Type B pancreatic cell (in vitro differentiated cells): ENCODE results near the gene PLEKHG4B. TPM values are rescaled to one million over a fixed set of nuclear protein-coding genes. Genes with fewer than 3 reads are reported as not detected.
"Not testable (repeated sequence)": the region's sequence is repeated elsewhere in the genome, so short reads cannot be mapped to it uniquely, and the experiment has no call there.

Experiments
- DNase-seq: peaks from one replicate; pipeline ENCODE4 v3.0.0; 2021; ENCODE audit warnings: mixed read lengths; ENCODE audit not compliant: unreplicated experiment; ENCODE audit errors: extremely low spot score
- H3K27ac Mint-ChIP-seq: 2 replicates; pipeline ENCODE4 v1.8.0; 2021; ENCODE audit warnings: mild to moderate bottlenecking, mixed read lengths
- H3K27me3 Mint-ChIP-seq: 2 replicates; pipeline ENCODE4 v1.8.0; 2021; ENCODE audit warnings: mixed read lengths
- H3K36me3 Mint-ChIP-seq: 2 replicates; pipeline ENCODE4 v1.8.0; 2021; ENCODE audit warnings: mixed read lengths
- H3K4me1 Mint-ChIP-seq: one replicate; pipeline ENCODE4 v1.8.0; 2021; ENCODE audit warnings: mixed read lengths; ENCODE audit not compliant: unreplicated experiment
- H3K4me3 Mint-ChIP-seq: 2 replicates; pipeline ENCODE4 v1.8.0; 2021; ENCODE audit warnings: mild to moderate bottlenecking, mixed read lengths
- H3K9me3 Mint-ChIP-seq: 2 replicates; pipeline ENCODE4 v1.8.0; 2021; ENCODE audit warnings: mixed read lengths
- total RNA-seq: library from RNA; stranded (reverse); gene quantifications from 2 replicates; pipeline ENCODE4 v1.2.1, GENCODE V29; 2021; ENCODE audit warnings: low replicate concordance
- TF ChIP-seq, protein P1 (sequence below): fragments of 200-600 bp; sonication (generic); conservative IDR thresholded peaks from 2 replicates; pipeline ENCODE4 v1.5.0; 2021; ENCODE audit warnings: antibody characterized with exemption, mild to moderate bottlenecking

PLEKHG4B gene
- total RNA-seq, 1 donor from 2014 or later: 32.8 TPM

- peak overlapping the region; percentile 89 for H3K27ac Mint-ChIP-seq
- DNase-seq: no peak
- H3K36me3 Mint-ChIP-seq: peaks cover 17% of the 10 kb centered on the region
- TF ChIP-seq, protein P1, sequence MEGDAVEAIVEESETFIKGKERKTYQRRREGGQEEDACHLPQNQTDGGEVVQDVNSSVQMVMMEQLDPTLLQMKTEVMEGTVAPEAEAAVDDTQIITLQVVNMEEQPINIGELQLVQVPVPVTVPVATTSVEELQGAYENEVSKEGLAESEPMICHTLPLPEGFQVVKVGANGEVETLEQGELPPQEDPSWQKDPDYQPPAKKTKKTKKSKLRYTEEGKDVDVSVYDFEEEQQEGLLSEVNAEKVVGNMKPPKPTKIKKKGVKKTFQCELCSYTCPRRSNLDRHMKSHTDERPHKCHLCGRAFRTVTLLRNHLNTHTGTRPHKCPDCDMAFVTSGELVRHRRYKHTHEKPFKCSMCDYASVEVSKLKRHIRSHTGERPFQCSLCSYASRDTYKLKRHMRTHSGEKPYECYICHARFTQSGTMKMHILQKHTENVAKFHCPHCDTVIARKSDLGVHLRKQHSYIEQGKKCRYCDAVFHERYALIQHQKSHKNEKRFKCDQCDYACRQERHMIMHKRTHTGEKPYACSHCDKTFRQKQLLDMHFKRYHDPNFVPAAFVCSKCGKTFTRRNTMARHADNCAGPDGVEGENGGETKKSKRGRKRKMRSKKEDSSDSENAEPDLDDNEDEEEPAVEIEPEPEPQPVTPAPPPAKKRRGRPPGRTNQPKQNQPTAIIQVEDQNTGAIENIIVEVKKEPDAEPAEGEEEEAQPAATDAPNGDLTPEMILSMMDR: no peak
- no peaks in the 10 kb centered on the region for H3K9me3 Mint-ChIP-seq
- peaks cover 3% of the 10 kb centered on the region for H3K27me3 Mint-ChIP-seq
- H3K4me3 Mint-ChIP-seq: peak overlapping the region; percentile 70
- H3K4me1 Mint-ChIP-seq: peaks cover 10% of the 10 kb centered on the region
Observed at GRCh38 chr5:96976-97660, 5.2 kb downstream of the PLEKHG4B start.

DNA sequence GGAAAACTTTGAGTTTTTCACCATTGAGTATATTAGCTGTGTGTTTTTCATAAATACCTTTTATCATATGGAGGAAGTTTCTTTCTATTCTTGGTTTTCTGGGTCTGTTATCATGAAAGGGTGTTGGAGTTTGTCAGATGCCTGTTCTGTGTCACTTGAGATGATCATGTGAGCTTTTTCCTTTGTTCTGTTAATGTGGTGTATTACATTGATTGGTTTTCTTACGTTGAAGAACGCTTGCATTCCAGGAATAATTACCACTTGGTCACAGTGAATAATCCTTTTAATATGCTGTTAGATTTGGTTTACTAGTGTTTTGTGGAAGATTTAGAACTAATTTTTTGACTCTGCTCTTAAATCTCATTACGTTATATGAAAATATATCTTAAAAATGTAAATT is 7.8 kb downstream of the PLEKHG4B start:
- Mint-ChIP-seq H3K27ac (peak overlapping the region; percentile 14), H3K9me3 (no peaks in the 10 kb centered on the region), H3K36me3 (peaks cover 17% of the 10 kb centered on the region), H3K27me3 (no peaks in the 10 kb centered on the region), H3K4me3 (no peak overlapping the region), H3K4me1 (peaks cover 10% of the 10 kb centered on the region)
- TF ChIP-seq, protein P1: no peak
- no peak for DNase-seq

DNA sequence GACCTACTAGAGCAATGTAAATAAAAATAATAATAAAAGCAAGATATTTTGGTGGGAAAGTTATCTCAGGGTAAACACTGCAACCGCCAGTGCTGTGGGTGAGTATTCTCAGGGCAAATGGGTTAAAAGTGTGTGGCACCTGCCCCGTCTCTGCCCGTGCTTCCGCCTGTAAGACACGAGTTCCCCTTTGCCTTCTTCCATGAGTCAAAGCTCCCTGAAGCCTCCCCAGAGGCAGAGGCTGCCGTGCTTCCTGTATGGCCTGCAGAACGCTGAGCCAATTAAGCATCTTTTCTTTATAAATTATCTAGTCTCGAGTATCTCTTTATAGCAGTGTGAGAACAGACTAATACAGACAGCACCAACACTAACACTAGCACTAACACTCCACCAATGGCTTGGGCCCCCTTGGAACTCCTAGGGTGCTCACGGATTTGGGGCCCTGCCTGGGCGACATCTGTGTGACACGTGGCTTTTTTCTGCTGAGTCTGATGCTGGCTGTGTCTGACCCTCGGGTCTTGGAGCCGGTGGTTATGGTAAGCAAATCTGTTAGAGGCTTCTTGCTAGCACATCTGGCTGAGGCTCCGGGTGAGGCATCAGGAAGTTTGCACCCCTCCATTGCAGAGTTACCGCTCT is 10.6 kb downstream of the PLEKHG4B start:
- peaks cover 15% of the 10 kb centered on the region for H3K4me1 Mint-ChIP-seq
- no peaks in the 10 kb centered on the region for H3K27me3 Mint-ChIP-seq
- no peak overlapping the region for H3K27ac Mint-ChIP-seq

GRCh38 chr5:104106-104505 is 12.1 kb downstream of the PLEKHG4B start:
- peaks cover 15% of the 10 kb centered on the region for H3K4me1 Mint-ChIP-seq
- H3K4me3 Mint-ChIP-seq, H3K9me3 Mint-ChIP-seq, H3K27ac Mint-ChIP-seq, H3K27me3 Mint-ChIP-seq, DNase-seq, H3K36me3 Mint-ChIP-seq: not testable (repeated sequence)

More for the DNA sequence above, 10.6 kb downstream of the PLEKHG4B start:
- no peak overlapping the region for H3K4me3 Mint-ChIP-seq
- H3K9me3 Mint-ChIP-seq: no peaks in the 10 kb centered on the region
- DNase-seq: no peak
- TF ChIP-seq, protein P1: no peak
- H3K36me3 Mint-ChIP-seq: peaks cover 8% of the 10 kb centered on the region

- no peaks in the 10 kb centered on the region for H3K27me3 Mint-ChIP-seq
- no peaks in the 10 kb centered on the region for H3K9me3 Mint-ChIP-seq
- H3K4me3 Mint-ChIP-seq: no peak overlapping the region
- peaks cover 4% of the 10 kb centered on the region for H3K36me3 Mint-ChIP-seq
- no peak for DNase-seq
- TF ChIP-seq, protein P1: no peak
- peaks cover 7% of the 10 kb centered on the region for H3K4me1 Mint-ChIP-seq
- no peak overlapping the region for H3K27ac Mint-ChIP-seq
Observed at GRCh38 chr5:104778-105296, 12.9 kb downstream of the PLEKHG4B start.

DNA sequence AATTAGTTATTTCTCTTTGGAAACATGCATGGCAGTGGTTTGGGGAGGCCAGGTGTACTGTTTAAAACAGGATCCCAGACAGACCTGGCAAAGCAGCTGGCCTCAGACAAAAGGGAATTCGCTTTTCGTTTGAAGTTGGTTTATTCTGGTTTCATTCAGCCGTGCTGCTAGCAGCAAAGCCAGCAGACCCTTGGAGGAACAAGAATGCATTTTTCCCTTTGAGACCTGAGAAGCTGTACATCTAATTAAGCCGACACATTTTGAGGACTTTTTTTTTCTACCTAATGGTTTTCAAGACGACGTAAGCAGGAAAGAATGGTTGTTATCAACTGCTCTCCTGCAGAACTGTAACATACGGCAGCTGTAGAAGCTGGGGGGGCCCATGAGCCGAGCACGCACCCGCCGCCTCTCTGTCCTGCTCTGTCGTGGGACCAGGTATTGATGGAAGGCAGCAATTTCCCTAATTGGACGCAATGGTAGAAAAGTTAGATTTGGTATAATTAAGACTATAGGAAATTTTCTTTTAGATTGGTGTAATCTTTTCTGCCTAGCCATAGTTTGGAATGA is 13.6 kb downstream of the PLEKHG4B start:
- Mint-ChIP-seq H3K27me3 (no peaks in the 10 kb centered on the region), H3K9me3 (no peaks in the 10 kb centered on the region), H3K36me3 (peaks cover 10% of the 10 kb centered on the region), H3K4me3 (no peak overlapping the region), H3K27ac (no peak overlapping the region), H3K4me1 (peaks cover 6% of the 10 kb centered on the region)
- no peak for DNase-seq
- TF ChIP-seq, protein P1: no peak
